ENCODE data around the gene SLC19A1.

Gene SLC19A1

DNA sequence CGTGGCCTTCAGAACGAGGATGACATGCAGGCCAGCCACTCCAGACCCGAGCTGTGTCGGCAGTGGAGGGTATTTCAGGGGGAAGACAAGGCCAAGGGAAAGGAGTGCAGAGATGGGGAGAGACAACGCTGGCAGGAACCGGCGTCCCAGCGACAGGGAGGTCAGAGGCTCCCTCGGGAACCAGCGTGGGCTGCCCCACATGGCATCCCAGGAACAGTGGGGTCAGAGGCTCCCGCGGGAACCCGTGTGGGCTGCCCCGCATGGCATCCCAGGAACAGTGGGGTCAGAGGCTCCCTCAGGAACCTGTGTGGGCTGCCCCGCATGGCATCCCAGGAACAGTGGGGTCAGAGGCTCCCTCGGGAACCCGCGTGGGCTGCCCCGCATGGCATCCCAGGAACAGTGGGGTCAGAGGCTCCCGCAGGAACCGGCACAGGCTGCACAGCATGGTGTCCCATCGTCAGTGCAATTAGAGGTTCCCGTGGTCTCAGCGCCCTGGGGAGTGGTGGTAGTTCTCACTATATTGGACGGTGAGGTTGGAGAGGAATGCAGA, 43.0 kb downstream of the SLC19A1 start:
- DNase-seq (ENCODE audit: low read depth): no peak
- H3K4me3 ChIP-seq (ENCODE audit: low read depth, low read length): no peak overlapping the region
- TF ChIP-seq, protein P1, sequence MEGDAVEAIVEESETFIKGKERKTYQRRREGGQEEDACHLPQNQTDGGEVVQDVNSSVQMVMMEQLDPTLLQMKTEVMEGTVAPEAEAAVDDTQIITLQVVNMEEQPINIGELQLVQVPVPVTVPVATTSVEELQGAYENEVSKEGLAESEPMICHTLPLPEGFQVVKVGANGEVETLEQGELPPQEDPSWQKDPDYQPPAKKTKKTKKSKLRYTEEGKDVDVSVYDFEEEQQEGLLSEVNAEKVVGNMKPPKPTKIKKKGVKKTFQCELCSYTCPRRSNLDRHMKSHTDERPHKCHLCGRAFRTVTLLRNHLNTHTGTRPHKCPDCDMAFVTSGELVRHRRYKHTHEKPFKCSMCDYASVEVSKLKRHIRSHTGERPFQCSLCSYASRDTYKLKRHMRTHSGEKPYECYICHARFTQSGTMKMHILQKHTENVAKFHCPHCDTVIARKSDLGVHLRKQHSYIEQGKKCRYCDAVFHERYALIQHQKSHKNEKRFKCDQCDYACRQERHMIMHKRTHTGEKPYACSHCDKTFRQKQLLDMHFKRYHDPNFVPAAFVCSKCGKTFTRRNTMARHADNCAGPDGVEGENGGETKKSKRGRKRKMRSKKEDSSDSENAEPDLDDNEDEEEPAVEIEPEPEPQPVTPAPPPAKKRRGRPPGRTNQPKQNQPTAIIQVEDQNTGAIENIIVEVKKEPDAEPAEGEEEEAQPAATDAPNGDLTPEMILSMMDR (conservative IDR thresholded peaks at IDR 0.05; ENCODE audit: low read depth, low read length): no peak

DNA sequence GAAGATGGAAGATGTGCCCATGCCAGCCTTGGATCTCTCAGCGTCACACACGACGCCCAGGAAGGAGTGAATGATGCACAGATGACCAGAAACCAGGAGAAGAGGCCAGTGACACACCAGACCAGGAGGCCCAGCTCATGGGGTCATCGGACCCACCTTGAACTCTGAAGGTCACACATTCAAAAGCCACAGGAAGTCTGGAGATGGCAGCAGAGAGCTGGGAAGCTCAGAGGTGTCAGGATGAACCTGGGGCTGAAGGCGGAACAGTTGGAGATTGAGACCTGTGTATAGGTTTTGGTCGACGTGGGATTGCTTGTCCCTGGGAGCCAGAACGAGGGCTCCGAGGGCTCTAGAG, 43.6 kb downstream of the SLC19A1 start:
- DNase-seq (ENCODE audit: low read depth): no peak
- no peak overlapping the region for H3K4me3 ChIP-seq (ENCODE audit: low read depth, low read length)
- TF ChIP-seq, protein P1 (conservative IDR thresholded peaks at IDR 0.05; ENCODE audit: low read depth, low read length): no peak

DNA sequence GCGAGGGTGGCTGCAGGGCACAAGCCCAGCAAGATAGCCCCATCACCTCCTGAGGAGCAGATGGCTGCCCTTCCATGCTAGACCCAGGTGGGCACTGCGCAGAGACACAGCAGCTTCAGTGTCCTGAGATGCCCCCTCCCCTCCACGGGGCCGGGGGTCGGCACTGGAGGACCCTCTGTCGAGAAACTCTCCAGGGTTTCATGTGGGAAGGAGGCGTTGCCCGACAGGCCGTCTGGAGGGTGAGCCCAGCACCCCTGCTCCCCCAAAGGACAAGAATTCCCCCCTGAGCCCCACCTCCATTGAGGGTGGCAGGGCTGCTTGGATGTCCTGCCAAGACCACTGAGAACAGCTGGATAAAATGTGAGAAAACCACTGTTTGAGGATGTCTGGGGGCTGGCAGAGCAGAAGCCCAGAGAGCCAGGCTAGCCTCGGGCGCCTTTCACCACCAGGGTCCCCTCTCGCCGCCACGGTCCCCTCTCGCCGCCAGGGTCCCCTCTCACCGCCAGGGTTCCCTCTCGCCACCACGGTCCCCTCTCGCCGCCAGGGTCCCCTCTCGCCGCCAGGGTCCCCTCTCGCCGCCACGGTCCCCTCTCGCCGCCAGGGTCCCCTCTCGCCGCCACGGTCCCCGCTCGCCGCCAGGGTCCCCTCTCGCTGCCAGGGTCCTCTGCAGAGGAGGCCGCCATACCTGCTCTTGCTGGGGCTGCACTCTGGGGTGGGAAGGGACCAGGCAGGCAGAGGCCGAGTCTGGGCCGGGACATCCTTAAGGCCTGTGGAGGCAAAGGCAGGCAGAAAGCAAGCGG, 44.2 kb downstream of the SLC19A1 start:
- no peak for DNase-seq (ENCODE audit: low read depth)
- TF ChIP-seq, protein P1 (conservative IDR thresholded peaks at IDR 0.05; ENCODE audit: low read depth, low read length): no peak
- H3K4me3 ChIP-seq (ENCODE audit: low read depth, low read length): no peak overlapping the region

DNA sequence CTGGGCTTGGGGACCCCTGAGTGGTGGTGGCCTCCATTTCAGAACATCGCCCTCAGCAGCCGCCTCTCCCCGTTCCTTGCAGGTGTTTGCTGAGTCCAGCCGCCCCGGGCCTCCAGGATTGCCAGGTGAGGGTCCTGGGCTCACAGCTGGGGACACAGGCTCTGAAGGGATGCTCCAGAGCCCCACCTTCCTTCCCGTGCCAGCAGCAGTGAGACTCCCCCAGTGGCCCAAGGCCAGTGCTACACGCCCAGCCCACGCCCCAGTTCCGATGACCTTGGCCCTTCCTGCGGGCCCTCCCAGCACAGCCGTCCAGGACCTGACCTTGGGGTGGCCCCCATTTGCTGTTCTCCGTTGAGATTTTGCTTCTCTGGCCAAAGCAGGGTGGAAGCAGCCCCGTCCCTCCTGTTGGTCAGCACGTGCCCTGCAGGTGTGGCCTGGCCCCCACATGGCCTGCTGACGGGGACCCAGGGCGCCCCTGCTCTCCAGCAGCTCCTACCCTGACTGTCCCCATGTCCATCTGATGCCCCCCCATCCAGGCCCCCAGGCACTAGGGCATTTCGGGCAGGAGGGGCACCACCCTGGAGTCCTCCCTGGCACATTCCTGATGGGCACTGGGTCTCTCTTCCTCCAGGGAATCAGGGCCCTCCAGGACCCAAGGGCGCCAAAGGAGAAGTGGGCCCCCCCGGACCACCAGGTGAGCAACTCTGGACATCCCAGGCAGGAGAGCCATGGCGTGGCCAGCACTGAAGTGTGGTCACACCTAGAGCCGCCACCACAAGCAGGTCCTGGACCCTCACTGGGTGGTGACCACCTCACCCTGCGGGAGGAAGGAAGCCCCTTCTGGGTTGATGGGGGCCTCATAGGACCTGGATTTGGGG, 45.0 kb downstream of the SLC19A1 start:
- TF ChIP-seq, protein P1 (conservative IDR thresholded peaks at IDR 0.05; ENCODE audit: low read depth, low read length): no peak
- DNase-seq (ENCODE audit: low read depth): no peak
- no peak overlapping the region for H3K4me3 ChIP-seq (ENCODE audit: low read depth, low read length)

DNA sequence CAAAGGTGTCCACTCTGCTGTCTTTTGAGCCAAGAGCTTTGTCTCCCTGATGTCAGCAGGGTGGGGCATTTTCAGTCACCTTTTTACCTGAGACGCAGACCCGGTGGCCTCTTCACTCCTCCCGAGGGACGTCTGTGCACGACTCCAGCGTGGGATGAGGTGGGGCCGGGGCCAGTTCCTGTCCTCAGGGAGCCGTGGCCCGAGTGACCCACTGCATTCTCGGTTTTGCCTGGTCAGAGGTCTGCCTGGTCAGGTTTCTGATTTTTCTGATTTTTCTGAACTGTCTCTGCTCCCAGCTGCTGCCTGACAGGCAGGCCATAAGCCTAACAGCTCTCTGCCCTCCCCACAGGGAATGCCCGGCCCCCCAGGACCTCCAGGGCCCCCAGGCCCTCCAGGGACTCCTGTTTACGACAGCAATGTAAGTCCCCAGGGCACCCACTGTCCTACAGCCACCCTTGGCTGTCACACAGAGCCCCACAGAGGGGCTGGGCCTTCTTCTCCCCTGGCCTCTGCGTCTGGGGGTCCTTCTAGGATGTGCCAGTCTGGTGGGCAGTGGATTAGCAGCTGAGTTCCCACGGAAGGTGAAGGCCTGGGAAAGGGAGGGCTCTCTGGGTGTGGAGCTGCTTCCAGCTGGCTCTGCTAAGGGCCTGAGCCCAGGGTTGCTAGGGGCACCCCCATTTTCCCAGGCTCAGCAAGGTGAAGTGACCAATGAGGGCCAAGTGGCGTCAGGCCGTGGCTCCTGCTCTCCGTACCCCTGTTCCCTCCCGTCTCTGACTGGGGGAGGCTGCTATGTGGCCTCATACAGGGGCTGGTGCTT, 45.9 kb downstream of the SLC19A1 start:
- no peak overlapping the region for H3K4me3 ChIP-seq (ENCODE audit: low read depth, low read length)
- DNase-seq (ENCODE audit: low read depth): no peak
- TF ChIP-seq, protein P1 (conservative IDR thresholded peaks at IDR 0.05; ENCODE audit: low read depth, low read length): no peak

DNA sequence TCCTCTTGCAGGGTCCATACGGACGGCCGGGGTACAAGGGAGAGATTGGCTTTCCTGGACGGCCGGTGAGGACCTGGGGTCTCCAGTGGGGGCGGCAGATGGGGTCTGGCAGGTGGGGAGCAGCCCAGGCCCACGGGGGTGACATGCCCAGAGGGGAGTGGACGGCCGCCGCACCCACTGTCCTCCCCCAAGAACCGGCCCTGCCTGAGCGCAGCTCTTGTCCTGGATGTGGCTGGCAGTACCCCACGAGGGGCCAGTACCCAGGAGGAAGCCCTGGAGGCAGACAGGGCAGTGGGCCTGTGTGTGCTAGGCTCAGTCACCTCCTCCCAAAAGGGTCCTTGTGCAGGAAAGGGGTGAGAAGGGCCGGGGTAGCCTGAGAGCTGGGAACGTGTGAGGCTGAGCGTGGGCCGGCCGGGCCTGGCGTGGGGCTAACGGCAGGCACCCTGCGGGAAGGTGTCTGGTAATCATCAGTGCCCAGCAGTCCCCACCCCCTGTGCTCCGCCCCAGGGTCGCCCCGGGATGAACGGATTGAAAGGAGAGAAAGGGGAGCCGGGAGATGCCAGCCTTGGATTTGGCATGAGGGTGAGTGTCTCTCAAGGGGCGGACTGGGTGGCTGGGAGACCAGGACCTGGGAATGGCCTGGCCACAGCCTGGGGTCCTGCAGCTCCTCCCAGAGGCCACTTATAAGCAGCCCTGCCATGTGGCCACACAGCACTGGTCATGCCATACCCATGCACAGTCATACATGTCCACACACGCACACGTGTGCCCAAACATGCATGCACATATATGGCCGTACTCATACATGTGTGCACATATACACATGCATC, 47.2 kb downstream of the SLC19A1 start:
- TF ChIP-seq, protein P1 (conservative IDR thresholded peaks at IDR 0.05; ENCODE audit: low read depth, low read length): no peak
- DNase-seq (ENCODE audit: low read depth): no peak
- H3K4me3 ChIP-seq (ENCODE audit: low read depth, low read length): no peak overlapping the region

Data from choroid plexus epithelial cell (primary cell).